Measurements from ENCODE around the gene RBM34. TPM values are rescaled to one million over a fixed set of nuclear protein-coding genes. Genes with fewer than 3 reads are reported as not detected.

Gene RBM34
- 62.0 to 77.3 TPM (median 71.8 TPM) in 5 replicates for total RNA-seq (2022; extraction: Qiagen RNA extraction)

GRCh38 chr1:235160957-235161684 is at the start of gene RBM34:
Gene RBM34, minus strand, starts transcription at chr1:235161250. Its CDS starts 24 bp downstream, at chr1:235161226.

DNA sequence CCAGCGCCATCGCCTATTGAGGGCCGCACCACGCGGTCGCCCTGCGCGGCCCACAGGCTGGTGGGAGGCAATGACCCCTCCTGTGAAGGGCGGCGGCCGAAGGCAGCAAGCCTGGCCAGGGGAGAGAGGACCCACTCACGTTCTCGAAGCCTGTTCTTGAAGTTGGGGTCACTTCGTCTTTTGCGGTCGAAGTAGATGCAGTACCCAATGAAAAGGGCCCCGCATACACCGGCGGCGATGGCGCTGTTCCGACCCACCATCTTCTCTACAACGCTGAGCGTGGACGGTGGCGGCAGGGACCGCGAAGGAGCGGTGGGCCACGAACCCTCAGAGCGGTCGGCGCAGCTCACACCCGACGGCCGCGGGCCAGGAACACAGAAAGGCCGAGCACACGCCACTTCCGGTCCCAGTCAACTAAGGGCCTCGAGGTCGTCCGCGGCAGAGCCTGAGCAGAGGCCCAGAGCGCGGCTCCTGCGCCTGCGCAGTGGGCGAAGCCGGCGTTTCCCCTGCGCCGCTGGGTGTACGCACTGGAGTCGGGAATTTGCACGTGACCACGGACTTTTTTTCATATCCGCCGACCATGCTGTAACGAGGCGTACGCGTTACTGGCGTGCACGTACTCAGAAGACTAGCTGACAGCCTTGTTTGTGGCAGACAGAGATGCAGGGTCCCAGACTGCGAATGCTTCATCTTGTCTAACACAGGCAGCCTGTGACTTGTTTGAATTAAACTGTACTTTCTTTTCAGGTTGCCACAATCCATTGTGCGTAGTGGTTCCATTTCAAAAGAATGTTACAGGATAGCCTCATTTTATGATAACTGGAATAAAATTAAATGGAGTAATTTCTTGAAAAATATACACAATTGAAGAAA is 32.4 kb downstream of the RBM34 start, which contains the start of gene TOMM20:
TOMM20 (minus strand) TSS at position 382 of the 873 bp plus-strand sequence; CDS start at position 260, 122 bp downstream.

Other genes with a start within 250 kb of the RBM34 start
- gene TOMM20, start 32.4 kb downstream of the RBM34 start, total RNA-seq (2022; extraction: Qiagen RNA extraction) = 106 to 133 TPM (median 111 TPM) in 5 replicates
- gene ARID4B, start 166.9 kb upstream of the RBM34 start, total RNA-seq (2022; extraction: Qiagen RNA extraction) = 10.2 to 20.2 TPM (median 13.9 TPM) in 5 replicates
- gene GGPS1, start 167.3 kb upstream of the RBM34 start, total RNA-seq (2022; extraction: Qiagen RNA extraction) = 16.3 to 23.8 TPM (median 19.7 TPM) in 5 replicates
- 40.4 to 47.8 TPM (median 44.8 TPM) in 5 replicates for gene TBCE, start 206.2 kb upstream of the RBM34 start, total RNA-seq (2022; extraction: Qiagen RNA extraction)

Measured in A549 treated with Hydrocortisone at 1 μM for 4 hours (cell line).